VCaP (cell line): ENCODE data around the gene CLPSL1.

Source experiments
- H3K27ac ChIP-seq: fragments of 450-650 bp; 2 replicates; pipeline ENCODE4 v1.5.1; 2017
- TF ChIP-seq, protein P1 (sequence below): fragments of 450-650 bp; conservative IDR thresholded peaks from 2 replicates; pipeline ENCODE4 v1.5.1; 2017; ENCODE audit warnings: mild to moderate bottlenecking, moderate library complexity

CLPSL1 gene

DNA sequence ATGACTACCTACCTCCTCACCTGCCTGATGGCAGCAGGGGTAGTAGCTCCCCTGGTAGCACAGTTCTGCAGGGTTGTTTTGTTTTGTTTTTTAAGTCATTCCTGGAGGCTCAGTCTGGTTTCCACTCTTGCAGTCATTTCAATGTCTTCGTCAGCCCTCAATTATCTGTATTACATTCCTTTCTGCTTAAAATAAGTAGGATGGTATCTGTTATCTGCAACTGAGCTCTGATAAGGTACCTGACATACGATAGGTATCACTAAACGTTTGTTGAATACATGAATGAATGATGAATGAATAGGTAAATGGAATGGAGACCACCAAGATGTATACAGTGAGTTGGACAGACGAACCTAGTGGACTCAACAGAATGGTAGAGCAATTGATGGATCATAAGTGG, 11.6 kb upstream of the CLPSL1 start:
- no peak overlapping the region for H3K27ac ChIP-seq
- TF ChIP-seq, protein P1, sequence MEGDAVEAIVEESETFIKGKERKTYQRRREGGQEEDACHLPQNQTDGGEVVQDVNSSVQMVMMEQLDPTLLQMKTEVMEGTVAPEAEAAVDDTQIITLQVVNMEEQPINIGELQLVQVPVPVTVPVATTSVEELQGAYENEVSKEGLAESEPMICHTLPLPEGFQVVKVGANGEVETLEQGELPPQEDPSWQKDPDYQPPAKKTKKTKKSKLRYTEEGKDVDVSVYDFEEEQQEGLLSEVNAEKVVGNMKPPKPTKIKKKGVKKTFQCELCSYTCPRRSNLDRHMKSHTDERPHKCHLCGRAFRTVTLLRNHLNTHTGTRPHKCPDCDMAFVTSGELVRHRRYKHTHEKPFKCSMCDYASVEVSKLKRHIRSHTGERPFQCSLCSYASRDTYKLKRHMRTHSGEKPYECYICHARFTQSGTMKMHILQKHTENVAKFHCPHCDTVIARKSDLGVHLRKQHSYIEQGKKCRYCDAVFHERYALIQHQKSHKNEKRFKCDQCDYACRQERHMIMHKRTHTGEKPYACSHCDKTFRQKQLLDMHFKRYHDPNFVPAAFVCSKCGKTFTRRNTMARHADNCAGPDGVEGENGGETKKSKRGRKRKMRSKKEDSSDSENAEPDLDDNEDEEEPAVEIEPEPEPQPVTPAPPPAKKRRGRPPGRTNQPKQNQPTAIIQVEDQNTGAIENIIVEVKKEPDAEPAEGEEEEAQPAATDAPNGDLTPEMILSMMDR, result no peak

- H3K27ac ChIP-seq, result no peak overlapping the region
- TF ChIP-seq, protein P1, result no peak
Measured at GRCh38 chr6:35771343-35771627, 9.5 kb upstream of the CLPSL1 start.

- TF ChIP-seq, protein P1, result no peak
- no peak overlapping the region for H3K27ac ChIP-seq
Measured at GRCh38 chr6:35774116-35774794, 6.6 kb upstream of the CLPSL1 start.

GRCh38 chr6:35775031-35775430, 5.8 kb upstream of the CLPSL1 start:
- no peak overlapping the region for H3K27ac ChIP-seq
- TF ChIP-seq, protein P1, result no peak

DNA sequence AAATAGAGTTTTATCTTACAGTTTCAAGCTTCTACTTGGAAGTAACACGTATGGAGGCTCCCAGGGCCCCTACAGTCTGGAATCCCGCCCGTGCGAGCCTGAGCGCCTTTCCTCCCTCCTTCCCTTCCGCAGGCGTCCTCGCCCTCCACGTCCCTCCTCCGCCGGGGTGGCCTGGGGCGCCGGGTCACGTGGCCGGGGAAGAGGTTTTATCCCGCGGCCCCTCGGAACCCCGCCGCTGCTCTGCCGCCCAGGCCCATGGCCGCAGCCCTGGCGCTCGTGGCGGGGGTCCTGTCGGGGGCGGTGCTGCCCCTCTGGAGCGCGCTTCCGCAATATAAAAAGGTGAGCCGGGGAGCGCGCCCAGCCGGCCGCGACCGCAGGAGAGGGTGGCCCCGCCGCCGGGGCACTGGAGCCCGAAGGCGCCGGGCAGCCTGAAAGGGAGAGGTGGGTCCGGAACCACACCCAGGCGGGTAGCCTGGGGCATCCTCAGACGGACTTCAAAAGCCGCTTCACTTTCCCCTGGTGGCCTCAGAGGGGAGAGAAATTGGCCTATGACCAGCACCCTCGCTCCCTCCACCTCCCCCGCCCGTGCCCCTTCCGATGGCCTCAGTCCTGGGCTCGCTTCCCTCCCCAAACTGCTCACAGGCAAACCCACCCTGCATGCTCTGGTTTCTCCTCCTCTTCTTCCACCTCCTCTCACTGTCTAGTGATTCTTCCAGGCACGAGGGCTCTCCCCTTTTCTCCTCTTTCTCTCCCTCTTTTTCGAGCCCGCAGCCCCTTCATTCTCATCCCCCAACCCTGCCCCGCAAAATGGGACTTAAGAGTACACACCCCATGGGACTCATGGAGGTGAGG, 4.2 kb upstream of the CLPSL1 start, which contains the start of gene CLPSL2:
CLPSL2 (plus strand) TSS at position 235 of the 852 bp plus-strand sequence; CDS start at position 256, 21 bp downstream.
- H3K27ac ChIP-seq, result peak within 1 kb of the TSS; percentile 22; the same call in 1 of the 2 replicates
- TF ChIP-seq, protein P1, result no peak; the same call in 1 of the 2 replicates

DNA sequence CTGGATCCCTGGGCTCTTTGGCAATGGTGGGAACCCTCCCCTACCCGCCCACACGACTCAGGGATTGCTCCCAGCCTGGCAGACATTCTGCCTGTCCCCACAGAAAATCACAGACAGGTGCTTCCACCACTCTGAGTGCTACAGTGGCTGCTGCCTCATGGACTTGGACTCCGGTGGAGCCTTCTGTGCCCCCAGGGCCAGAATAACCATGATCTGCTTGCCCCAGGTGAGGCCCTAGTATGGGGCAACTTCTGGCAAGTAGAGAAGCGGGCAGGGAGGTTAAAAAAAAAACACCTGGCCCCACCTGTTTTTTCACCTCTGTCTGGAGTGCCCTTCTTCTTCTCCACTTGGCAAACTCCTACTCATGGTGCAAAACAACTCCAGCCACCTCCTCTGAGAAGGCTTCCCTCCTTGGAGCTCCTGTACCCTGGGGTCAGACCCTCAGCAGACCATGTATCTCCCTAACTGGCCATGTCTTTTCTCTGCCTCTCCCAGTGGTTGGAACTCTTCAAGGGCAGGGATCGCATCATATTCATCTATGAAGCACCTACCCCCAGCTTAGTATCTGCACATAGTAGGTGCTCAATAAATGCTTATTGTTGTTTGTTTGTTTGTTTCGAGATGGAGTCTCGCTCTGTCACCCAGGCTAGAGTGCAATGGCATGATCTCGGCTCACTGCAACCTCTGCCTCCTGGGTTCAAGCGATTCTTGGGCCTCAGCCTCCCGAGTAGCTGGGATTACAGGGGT, 3.3 kb upstream of the CLPSL1 start:
- TF ChIP-seq, protein P1, result no peak

DNA sequence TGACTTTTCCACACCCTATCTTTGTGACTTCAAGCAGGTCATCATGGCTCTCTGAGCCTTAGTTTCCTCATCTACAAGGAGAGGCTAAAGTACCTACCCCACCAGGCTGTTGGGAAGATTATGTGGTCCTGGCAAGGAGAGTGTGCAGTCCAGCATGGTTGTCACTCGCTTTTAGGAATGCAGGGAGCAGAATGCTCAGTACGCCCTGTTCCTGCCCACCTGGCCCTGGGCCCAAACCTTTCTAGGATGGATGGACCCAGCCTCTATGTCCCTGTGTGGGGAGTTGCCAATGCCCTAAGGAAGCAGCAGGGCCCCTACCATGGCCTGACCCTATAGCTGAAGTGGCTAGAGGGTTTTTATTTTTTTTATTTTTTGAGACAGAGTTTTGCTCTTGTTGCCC, 2.4 kb upstream of the CLPSL1 start:
- no peak overlapping the region for H3K27ac ChIP-seq
- TF ChIP-seq, protein P1, result no peak

More for the DNA sequence above, 3.3 kb upstream of the CLPSL1 start:
- H3K27ac ChIP-seq, result no peak overlapping the region
